HG03103 (cell line): ENCODE measurements around the gene MARK2.

Source experiments
- ATAC-seq: cut with Tn5 transposase; IDR thresholded peaks from one replicate; pipeline ENCODE4 v1.9.1; 2021; ENCODE audit warnings: low read depth; ENCODE audit not compliant: unreplicated experiment

MARK2 gene

DNA sequence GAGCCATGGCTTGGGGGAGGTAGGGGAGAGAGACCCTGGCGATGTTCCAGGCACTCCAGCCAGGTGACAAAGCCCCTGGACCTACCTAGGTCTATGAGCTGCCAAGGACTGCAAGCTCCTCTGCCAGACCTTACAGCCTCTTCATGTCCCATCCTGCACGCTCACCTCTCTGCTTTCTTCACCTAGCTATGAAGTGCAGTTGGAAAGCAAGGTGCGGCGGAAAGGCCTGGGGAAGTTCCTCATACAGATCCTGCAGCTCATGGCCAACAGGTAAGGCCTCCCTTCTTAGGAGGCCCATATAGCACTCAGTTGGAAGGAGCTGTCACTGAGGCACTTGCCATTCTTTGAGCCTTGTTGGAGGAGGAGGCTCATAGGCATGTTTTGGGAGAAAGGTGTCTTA is 113.7 kb downstream of the MARK2 start:
- no peak for ATAC-seq

DNA sequence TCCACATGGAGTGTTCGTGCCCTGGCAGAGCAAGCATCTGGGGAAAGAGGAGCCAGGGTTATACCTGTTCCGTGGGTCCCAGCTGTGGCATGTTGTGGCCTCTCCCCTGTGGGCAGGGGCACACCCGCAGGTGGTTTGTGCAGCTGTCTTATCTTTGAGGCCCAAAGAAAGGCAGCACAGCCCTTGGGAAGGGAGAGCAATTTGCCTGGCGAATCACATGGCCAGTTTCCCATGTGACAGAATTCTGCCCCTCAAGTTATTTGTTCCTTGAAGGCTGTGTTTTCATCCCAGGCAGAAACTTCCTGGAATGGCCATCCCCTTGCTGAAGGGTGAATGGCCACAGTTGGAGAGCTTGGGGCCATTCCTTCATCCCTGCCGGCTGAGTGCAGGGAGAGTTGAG is 119.1 kb downstream of the MARK2 start:
- no peak for ATAC-seq
